Hepatocyte (in vitro differentiated cells): Measurements from ENCODE around the gene GRID1. TPM values are rescaled to one million over a fixed set of nuclear protein-coding genes. Genes with fewer than 3 reads are reported as not detected.

Source experiments
- DNase-seq: peaks from one replicate; pipeline ENCODE4 v3.0.0-alpha.2; 2016; ENCODE audit warnings: low spot score
- H2AFZ ChIP-seq: fragments of 200-600 bp; sonication (generic); 2 replicates; pipeline ENCODE4 v1.6.0; 2016; ENCODE audit warnings: antibody characterized with exemption, mild to moderate bottlenecking
- H3K27ac ChIP-seq: fragments of 200-600 bp; sonication (generic); 2 replicates; pipeline ENCODE4 v1.5.1; 2016; ENCODE audit warnings: mild to moderate bottlenecking
- H3K27me3 ChIP-seq: fragments of 200-600 bp; sonication (generic); 2 replicates; pipeline ENCODE4 v1.6.1; 2016
- H3K36me3 ChIP-seq: fragments of 200-600 bp; sonication (generic); replicated peaks from 2 replicates; pipeline ENCODE4 v1.5.1; 2016; ENCODE audit warnings: low read depth; ENCODE audit not compliant: insufficient read depth
- H3K4me1 ChIP-seq: fragments of 200-600 bp; sonication (generic); 2 replicates; pipeline ENCODE4 v1.5.1; 2016; ENCODE audit warnings: mild to moderate bottlenecking, moderate library complexity; ENCODE audit not compliant: insufficient read depth
- H3K4me2 ChIP-seq: fragments of 200-600 bp; sonication (generic); 2 replicates; pipeline ENCODE4 v1.6.0; 2016
- H3K4me3 ChIP-seq: fragments of 200-600 bp; sonication (generic); 2 replicates; pipeline ENCODE4 v1.5.1; 2016; ENCODE audit warnings: mild to moderate bottlenecking
- H3K79me2 ChIP-seq: fragments of 200-600 bp; sonication (generic); 2 replicates; pipeline ENCODE4 v1.6.0; 2017; ENCODE audit warnings: mild to moderate bottlenecking
- H3K9me2 ChIP-seq: fragments of 200-600 bp; sonication (generic); replicated peaks from 2 replicates; pipeline ENCODE4 v1.6.0; 2017; ENCODE audit warnings: mild to moderate bottlenecking; ENCODE audit not compliant: insufficient read depth
- H3K9me3 ChIP-seq: fragments of 200-600 bp; sonication (generic); 2 replicates; pipeline ENCODE4 v1.5.1; 2016; ENCODE audit warnings: low read depth, mild to moderate bottlenecking
- H4K20me1 ChIP-seq: fragments of 200-600 bp; sonication (generic); 2 replicates; pipeline ENCODE4 v1.6.0; 2016; ENCODE audit warnings: mild to moderate bottlenecking; ENCODE audit not compliant: insufficient read depth, poor library complexity, severe bottlenecking
- EZH2 ChIP-seq: fragments of 200-600 bp; sonication (generic); IDR thresholded peaks from 2 replicates; pipeline ENCODE4 v1.6.1; 2016; ENCODE audit warnings: antibody characterized with exemption, mild to moderate bottlenecking, borderline replicate concordance
- EZH2phosphoT487 ChIP-seq: fragments of 200-600 bp; sonication (generic); IDR thresholded peaks from one replicate; pipeline ENCODE4 v1.6.1; 2018; ENCODE audit warnings: antibody characterized with exemption, mild to moderate bottlenecking, low read depth, moderate library complexity; ENCODE audit not compliant: unreplicated experiment, severe bottlenecking
- WGBS: methylation state at CpG from one replicate; pipeline ENCODE4 v1.1.6; 2016; ENCODE audit warnings: low lambda C conversion rate; ENCODE audit errors: missing lambda C conversion rate; 5-methylcytosine and 5-hydroxymethylcytosine counted together
- polyA plus RNA-seq: library from polyadenylated mRNA; unstranded; fragments of >200 nt; fragmentation: Nextera tagmentation; extraction: Ambion mirVana; gene quantifications from 2 replicates; pipeline ENCODE4 v1.2.1, GENCODE V29; 2016
- total RNA-seq: library from RNA; depleted of rRNA; stranded (reverse); fragments of >200 nt; gene quantifications from 2 replicates; pipeline ENCODE4 v1.2.3, GENCODE V29; 2014
- TF ChIP-seq, protein P1 (sequence below): fragments of 200-600 bp; sonication (generic); IDR thresholded peaks from 2 replicates; pipeline ENCODE4 v1.5.1; 2016; ENCODE audit warnings: antibody characterized with exemption, mild to moderate bottlenecking; ENCODE audit not compliant: poor library complexity

Gene GRID1
- total and polyA plus RNA-seq, 2 experiments from 2014 or later = 0.07 to 0.37 TPM

DNA sequence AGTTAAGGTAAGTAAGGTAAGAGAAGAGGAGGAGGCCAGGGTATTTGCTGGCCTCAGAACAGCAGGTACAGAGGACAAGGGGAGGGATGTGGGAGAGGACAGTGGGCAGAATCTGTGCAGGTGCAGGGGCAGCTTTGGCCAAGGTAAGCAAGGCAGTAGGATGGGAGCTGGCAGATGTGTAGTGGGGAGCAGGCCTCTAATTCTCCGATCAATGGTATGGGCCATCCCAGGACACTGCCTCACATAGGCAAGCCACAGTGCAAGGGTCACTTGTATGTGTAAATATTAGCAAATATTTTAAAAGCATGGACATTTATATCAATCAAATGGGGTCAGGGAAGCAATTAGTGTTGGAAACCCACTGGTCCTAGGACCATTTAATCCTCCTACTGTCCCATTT is 373.5 kb downstream of the GRID1 start:
- DNase-seq = no peak
- Histone ChIP-seq H2AFZ (no peak overlapping the region), H3K9me2 (no peaks in the 10 kb centered on the region), H3K27ac (no peak overlapping the region), H4K20me1 (no peaks in the 10 kb centered on the region), H3K36me3 (no peaks in the 10 kb centered on the region), H3K4me2 (no peak overlapping the region), H3K4me3 (no peak overlapping the region), H3K4me1 (no peaks in the 10 kb centered on the region), H3K79me2 (no peaks in the 10 kb centered on the region), H3K9me3 (no peaks in the 10 kb centered on the region), H3K27me3 (no peaks in the 10 kb centered on the region)
- no peak for TF ChIP-seq EZH2phosphoT487
- TF ChIP-seq, protein P1, sequence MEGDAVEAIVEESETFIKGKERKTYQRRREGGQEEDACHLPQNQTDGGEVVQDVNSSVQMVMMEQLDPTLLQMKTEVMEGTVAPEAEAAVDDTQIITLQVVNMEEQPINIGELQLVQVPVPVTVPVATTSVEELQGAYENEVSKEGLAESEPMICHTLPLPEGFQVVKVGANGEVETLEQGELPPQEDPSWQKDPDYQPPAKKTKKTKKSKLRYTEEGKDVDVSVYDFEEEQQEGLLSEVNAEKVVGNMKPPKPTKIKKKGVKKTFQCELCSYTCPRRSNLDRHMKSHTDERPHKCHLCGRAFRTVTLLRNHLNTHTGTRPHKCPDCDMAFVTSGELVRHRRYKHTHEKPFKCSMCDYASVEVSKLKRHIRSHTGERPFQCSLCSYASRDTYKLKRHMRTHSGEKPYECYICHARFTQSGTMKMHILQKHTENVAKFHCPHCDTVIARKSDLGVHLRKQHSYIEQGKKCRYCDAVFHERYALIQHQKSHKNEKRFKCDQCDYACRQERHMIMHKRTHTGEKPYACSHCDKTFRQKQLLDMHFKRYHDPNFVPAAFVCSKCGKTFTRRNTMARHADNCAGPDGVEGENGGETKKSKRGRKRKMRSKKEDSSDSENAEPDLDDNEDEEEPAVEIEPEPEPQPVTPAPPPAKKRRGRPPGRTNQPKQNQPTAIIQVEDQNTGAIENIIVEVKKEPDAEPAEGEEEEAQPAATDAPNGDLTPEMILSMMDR = no peak
- no peak for TF ChIP-seq EZH2
- 100% methylated on average over 1 of the region's 1 CpG for WGBS

DNA sequence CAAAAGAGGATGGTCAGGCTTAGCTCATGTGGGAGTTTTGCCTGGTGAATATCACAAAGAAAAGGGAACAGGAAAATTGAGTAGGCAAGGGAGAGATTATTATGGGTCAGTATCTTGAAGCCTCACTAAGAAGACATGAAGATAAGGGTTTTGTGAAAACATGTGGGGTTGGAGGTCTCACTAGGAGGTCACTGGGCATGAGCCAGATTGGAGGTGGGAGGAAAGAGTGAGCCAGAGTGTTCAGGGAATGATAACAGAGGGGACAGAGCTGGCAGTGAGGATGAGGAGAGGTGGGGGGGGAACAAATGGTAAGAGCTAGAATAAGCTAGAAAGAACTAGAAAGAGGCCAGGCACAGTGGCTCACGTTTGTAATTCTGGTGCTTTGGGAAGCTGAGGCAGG is 374.3 kb downstream of the GRID1 start:
- Histone ChIP-seq H3K27me3 (no peaks in the 10 kb centered on the region), H3K27ac (no peak overlapping the region), H2AFZ (no peak overlapping the region), H3K4me1 (no peaks in the 10 kb centered on the region), H4K20me1 (no peaks in the 10 kb centered on the region), H3K79me2 (no peaks in the 10 kb centered on the region), H3K9me2 (no peaks in the 10 kb centered on the region), H3K36me3 (no peaks in the 10 kb centered on the region), H3K4me3 (no peak overlapping the region), H3K4me2 (no peak overlapping the region), H3K9me3 (no peaks in the 10 kb centered on the region)
- 71% methylated on average over 1 of the region's 1 CpG for WGBS
- no peak for DNase-seq
- TF ChIP-seq EZH2 (no peak), EZH2phosphoT487 (no peak)
- TF ChIP-seq, protein P1 = no peak

DNA sequence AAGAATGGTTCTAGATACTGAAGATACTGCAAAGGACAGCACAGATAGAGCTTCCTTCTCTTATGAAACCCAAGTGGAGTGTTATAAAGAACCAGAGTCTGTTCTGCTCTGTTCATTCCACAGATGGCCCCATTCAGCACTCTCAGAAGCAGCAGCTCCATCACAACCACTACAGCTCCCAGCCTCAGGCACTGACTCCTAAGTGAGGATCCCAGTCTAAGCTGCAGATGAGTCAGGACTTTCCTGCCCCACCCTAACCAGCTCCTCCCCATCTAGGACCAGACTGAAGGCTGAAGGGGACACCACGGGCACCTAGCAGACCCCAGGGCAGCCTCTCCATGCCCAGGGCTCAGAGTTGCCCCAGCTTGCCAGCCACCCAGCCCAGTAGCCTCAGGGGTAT is 379.8 kb downstream of the GRID1 start:
- no peak overlapping the region for H3K4me2 ChIP-seq
- no peak overlapping the region for H3K27ac ChIP-seq
- H3K4me3 ChIP-seq = no peak overlapping the region
- TF ChIP-seq, protein P1 = no peak
- no peak for TF ChIP-seq EZH2phosphoT487
- no peak for TF ChIP-seq EZH2
- H3K79me2 ChIP-seq = no peaks in the 10 kb centered on the region
- no peaks in the 10 kb centered on the region for H3K27me3 ChIP-seq
- no peak overlapping the region for H2AFZ ChIP-seq
- H3K36me3 ChIP-seq = no peaks in the 10 kb centered on the region
- DNase-seq = no peak
- H4K20me1 ChIP-seq = no peaks in the 10 kb centered on the region
- WGBS = 85% methylated on average over 1 of the region's 1 CpG
- H3K4me1 ChIP-seq = no peaks in the 10 kb centered on the region
- no peaks in the 10 kb centered on the region for H3K9me3 ChIP-seq
- no peaks in the 10 kb centered on the region for H3K9me2 ChIP-seq

DNA sequence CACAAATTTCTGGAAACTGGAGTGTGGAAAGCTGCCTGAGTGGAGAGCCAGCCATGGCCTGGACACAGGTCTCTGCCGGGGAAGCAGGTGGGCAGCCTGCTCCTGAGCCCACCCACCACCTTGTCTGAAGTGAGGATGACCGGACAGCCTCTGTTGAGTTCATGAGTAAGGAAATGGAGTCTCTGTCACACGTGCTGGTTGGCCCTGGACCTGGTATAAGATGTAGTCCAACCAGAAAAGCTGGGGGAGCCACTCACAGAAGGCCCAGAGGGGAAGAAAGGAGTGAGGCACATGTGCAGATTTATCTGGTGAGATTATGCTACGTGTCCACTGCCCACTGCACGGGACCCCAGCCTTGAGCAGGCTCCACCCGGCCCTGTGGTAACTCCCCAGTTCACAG is 383.5 kb downstream of the GRID1 start:
- Histone ChIP-seq H3K79me2 (no peaks in the 10 kb centered on the region), H2AFZ (no peak overlapping the region)
- 83% methylated on average over 6 of the region's 6 CpGs for WGBS

More for the DNA sequence above, 383.5 kb downstream of the GRID1 start:
- no peak overlapping the region for H3K4me3 ChIP-seq
- H3K9me2 ChIP-seq = no peaks in the 10 kb centered on the region
- no peak for DNase-seq
- H3K4me2 ChIP-seq = no peak overlapping the region
- H4K20me1 ChIP-seq = no peaks in the 10 kb centered on the region
- no peak overlapping the region for H3K27ac ChIP-seq
- no peaks in the 10 kb centered on the region for H3K9me3 ChIP-seq
- H3K27me3 ChIP-seq = no peaks in the 10 kb centered on the region
- no peak for TF ChIP-seq EZH2phosphoT487
- no peak for TF ChIP-seq EZH2
- TF ChIP-seq, protein P1 = no peak
- no peaks in the 10 kb centered on the region for H3K36me3 ChIP-seq
- H3K4me1 ChIP-seq = no peaks in the 10 kb centered on the region
